ENCODE results near the gene ZNF236. TPM values are rescaled to one million over a fixed set of nuclear protein-coding genes. Genes with fewer than 3 reads are reported as not detected.

The ZNF236 gene
- total and polyA plus RNA-seq, 7 donors: 0.60 to 26.6 (median 18.9) TPM

- Histone ChIP-seq H3K27me3 (no peaks in the 10 kb centered on the region), H3K4me3 (no peak overlapping the region), H3K36me3 (peaks cover 7 to 84% (median 23%) of the 10 kb centered on the region in 4 donors), H3K4me1 (no peaks in the 10 kb centered on the region), H3K9me3 (no peaks in the 10 kb centered on the region), H3K27ac (no peak overlapping the region)
- TF ChIP-seq POLR2AphosphoS5 (IDR thresholded peaks at IDR 0.05) (no peak), POLR2A (IDR thresholded peaks at IDR 0.05) (no peak), CTCF (IDR thresholded peaks at IDR 0.05) (no peak), EP300 (IDR thresholded peaks at IDR 0.05) (no peak)
- no peak for DNase-seq
- WGBS, 2 donors: 96 to 97% methylated on average over 18 of the region's 18 CpGs
- intact Hi-C loops (cut with DNase I): no loop called here
These were observed 113.5 kb downstream of the ZNF236 start for GRCh38 chr18:76935722-76936337.

- no peak for DNase-seq
- no peak overlapping the region for H3K27ac ChIP-seq
- peaks cover 7 to 80% (median 22%) of the 10 kb centered on the region in 4 donors for H3K36me3 ChIP-seq
- intact Hi-C loops (cut with DNase I): no loop called here
- H3K4me1 ChIP-seq: no peaks in the 10 kb centered on the region
- H3K4me3 ChIP-seq: no peak overlapping the region
- 95 to 98% methylated on average over 11 of the region's 11 CpGs for WGBS, 2 donors
- H3K27me3 ChIP-seq: no peaks in the 10 kb centered on the region
- no peak for TF ChIP-seq CTCF (IDR thresholded peaks at IDR 0.05)
- TF ChIP-seq EP300 (IDR thresholded peaks at IDR 0.05): no peak
- no peak for TF ChIP-seq POLR2A (IDR thresholded peaks at IDR 0.05)
- TF ChIP-seq POLR2AphosphoS5 (IDR thresholded peaks at IDR 0.05): no peak
- H3K9me3 ChIP-seq: no peaks in the 10 kb centered on the region
These were observed 114.5 kb downstream of the ZNF236 start for GRCh38 chr18:76936877-76937276.

- no peak overlapping the region for H3K4me3 ChIP-seq
- no peak overlapping the region for H3K27ac ChIP-seq
- WGBS, 2 donors: 89 to 95% methylated on average over 1 of the region's 1 CpG
- no peaks in the 10 kb centered on the region for H3K9me3 ChIP-seq
- no peak for DNase-seq
- TF ChIP-seq CTCF (IDR thresholded peaks at IDR 0.05) (no peak), POLR2AphosphoS5 (IDR thresholded peaks at IDR 0.05) (no peak), EP300 (IDR thresholded peaks at IDR 0.05) (no peak), POLR2A (IDR thresholded peaks at IDR 0.05) (no peak)
- H3K27me3 ChIP-seq: no peaks in the 10 kb centered on the region
- H3K36me3 ChIP-seq: peaks cover 5 to 73% (median 19%) of the 10 kb centered on the region in 4 donors
- H3K4me1 ChIP-seq: no peaks in the 10 kb centered on the region
- intact Hi-C loops (cut with DNase I): no loop called here
These were observed 115.2 kb downstream of the ZNF236 start for GRCh38 chr18:76937597-76937996.

- WGBS, 2 donors: 90 to 92% methylated on average over 12 of the region's 12 CpGs
- Histone ChIP-seq H3K36me3 (peaks cover 0 to 66% (median 17%) of the 10 kb centered on the region in 4 donors), H3K4me1 (peaks cover 0 to 8% (median 5%) of the 10 kb centered on the region in 4 donors), H3K27me3 (no peaks in the 10 kb centered on the region), H3K4me3 (no peak overlapping the region), H3K27ac (no peak overlapping the region), H3K9me3 (no peaks in the 10 kb centered on the region)
- no peak for DNase-seq
- TF ChIP-seq POLR2AphosphoS5 (IDR thresholded peaks at IDR 0.05) (no peak), EP300 (IDR thresholded peaks at IDR 0.05) (no peak), CTCF (IDR thresholded peaks at IDR 0.05) (no peak), POLR2A (IDR thresholded peaks at IDR 0.05) (no peak)
- intact Hi-C loops (cut with DNase I): no loop called here
These were observed 116.3 kb downstream of the ZNF236 start for GRCh38 chr18:76938619-76939018.

GRCh38 chr18:76941284-76941683, 118.9 kb downstream of the ZNF236 start:
- 60 to 87% methylated on average over 9 of the region's 9 CpGs for WGBS, 2 donors

More at GRCh38 chr18:76941284-76941683, 118.9 kb downstream of the ZNF236 start:
- intact Hi-C loops (cut with DNase I): no loop called here
- peaks cover 0 to 52% (median 17%) of the 10 kb centered on the region in 4 donors for H3K36me3 ChIP-seq
- H3K4me3 ChIP-seq: no peak overlapping the region
- no peak overlapping the region for H3K27ac ChIP-seq
- no peaks in the 10 kb centered on the region for H3K27me3 ChIP-seq
- DNase-seq: no peak
- H3K4me1 ChIP-seq: peaks cover 0 to 11% (median 9%) of the 10 kb centered on the region in 4 donors
- no peaks in the 10 kb centered on the region for H3K9me3 ChIP-seq
- TF ChIP-seq POLR2A (IDR thresholded peaks at IDR 0.05) (no peak), POLR2AphosphoS5 (IDR thresholded peaks at IDR 0.05) (no peak), CTCF (IDR thresholded peaks at IDR 0.05) (no peak), EP300 (IDR thresholded peaks at IDR 0.05) (no peak)

Data from sigmoid colon (tissue), 7 donors.